ENCODE data around the gene COX8A.

The COX8A gene

GRCh38 chr11:64022125-64022784, 47.8 kb downstream of the COX8A start:
- no peak for TF ChIP-seq CTCF (IDR thresholded peaks at IDR 0.05; ENCODE audit: low read depth, low read length)
- no peak overlapping the region for H3K4me3 ChIP-seq (ENCODE audit: low read depth, low read length)

GRCh38 chr11:64023712-64024710, 49.6 kb downstream of the COX8A start:
- no peak for TF ChIP-seq CTCF (IDR thresholded peaks at IDR 0.05; ENCODE audit: low read depth, low read length)
- H3K4me3 ChIP-seq (ENCODE audit: low read depth, low read length) = no peak overlapping the region

- TF ChIP-seq CTCF (IDR thresholded peaks at IDR 0.05; ENCODE audit: low read depth, low read length) = no peak
- H3K4me3 ChIP-seq (ENCODE audit: low read depth, low read length) = no peak overlapping the region
Observed at GRCh38 chr11:64025205-64025604, 50.8 kb downstream of the COX8A start.

Data from WI38 (cell line).